CD4-positive, alpha-beta T cell (primary cell): Measurements from ENCODE around the gene KPNA6. TPM values are rescaled to one million over a fixed set of nuclear protein-coding genes. Genes with fewer than 3 reads are reported as not detected.
A peak's percentile ranks its signal among the peaks of the same experiment; 100 is the strongest.

Experiments
- ATAC-seq: fragments of 200-7000 bp; cut with Tn5 transposase; one replicate; pipeline ENCODE4 v1.10.0; 2022; ENCODE audit warnings: mild to moderate bottlenecking; ENCODE audit not compliant: poor library complexity
- CTCF ChIA-PET: fragments of 350-600 bp; sonication (Branson Sonifier 250); formaldehyde crosslinking; loops from one replicate; lab custom pipeline; 2021; ENCODE audit warnings: antibody characterized with exemption, inconsistent platforms; lab: Charles Lee
- POLR2A ChIA-PET: fragments of 350-600 bp; sonication (Branson Sonifier 250); formaldehyde crosslinking; loops from one replicate; lab custom pipeline; 2021; ENCODE audit warnings: antibody characterized with exemption, inconsistent platforms; lab: Charles Lee
- DNase-seq, 14 experiments: peaks; one replicate each; pipeline ENCODE4 v3.0.0-alpha.2; 2013 to 2020; ENCODE audit warnings: mixed read lengths in 2 of 14
- H3K27ac ChIP-seq, 2 donors: one replicate each; pipeline versions ENCODE4 v1.5.1 to v1.7.0; 2013; ENCODE audit warnings: low read length in 2 of 2, low read depth in 1 of 2, mild to moderate bottlenecking in 1 of 2
- H3K27me3 ChIP-seq, 2 experiments: 1 replicate in 1 of 2; 2 replicates in 1 of 2; pipeline versions ENCODE4 v1.6.1 to v1.7.0; 2013; ENCODE audit warnings: low read length in 2 of 2, control low read depth in 1 of 2, mild to moderate bottlenecking in 1 of 2, moderate library complexity in 1 of 2; ENCODE audit not compliant: insufficient read depth in 2 of 2, control insufficient read depth in 1 of 2
- H3K36me3 ChIP-seq: one replicate; pipeline ENCODE4 v1.6.1; 2013; ENCODE audit warnings: low read length, control low read depth; ENCODE audit not compliant: insufficient read depth
- H3K4me1 ChIP-seq: one replicate; pipeline ENCODE4 v1.6.1; 2013; ENCODE audit warnings: low read length, control low read depth; ENCODE audit not compliant: insufficient read depth
- H3K4me3 ChIP-seq: one replicate; pipeline ENCODE4 v1.5.1; 2013; ENCODE audit warnings: mild to moderate bottlenecking, low read length, moderate library complexity
- H3K9me3 ChIP-seq, 2 experiments: 1 replicate in 1 of 2; 2 replicates in 1 of 2; pipeline versions ENCODE4 v1.6.1 to v1.7.0; 2013; ENCODE audit warnings: low read length in 2 of 2, mild to moderate bottlenecking in 2 of 2, control low read depth in 1 of 2, moderate library complexity in 1 of 2; ENCODE audit not compliant: control insufficient read depth in 1 of 2, insufficient read depth in 1 of 2
- H3K27ac Mint-ChIP-seq: one replicate; pipeline ENCODE4 v1.8.0; 2020; ENCODE audit warnings: mixed read lengths
- H3K27me3 Mint-ChIP-seq: one replicate; pipeline ENCODE4 v1.8.0; 2021; ENCODE audit warnings: mixed read lengths
- H3K36me3 Mint-ChIP-seq: one replicate; pipeline ENCODE4 v1.8.0; 2021; ENCODE audit warnings: low read depth, mixed read lengths
- H3K4me1 Mint-ChIP-seq: one replicate; pipeline ENCODE4 v1.8.0; 2021; ENCODE audit warnings: low read depth, mixed read lengths
- H3K4me3 Mint-ChIP-seq: one replicate; pipeline ENCODE4 v1.8.0; 2020; ENCODE audit warnings: mild to moderate bottlenecking, mixed read lengths
- H3K9me3 Mint-ChIP-seq: one replicate; pipeline ENCODE4 v1.8.0; 2020; ENCODE audit warnings: mixed read lengths
- intact Hi-C, 2 experiments: fragments of 100-400 bp; cut with DNase I in 1 of 2; cut with micrococcal nuclease in 1 of 2; formaldehyde crosslinking; loops; one replicate each; pipeline versions ENCODE4 v1.15.1 to v1.9.0; 2023 to 2025; cut with DNase I, micrococcal nuclease
- total RNA-seq, 174 experiments: library from RNA in 2 of 174; stranded (reverse) in 2 of 174; gene quantifications; one replicate each; pipeline ENCODE4 v1.2.3 and lab custom pipeline; 2021 to 2026
- TF ChIP-seq, protein P1 (sequence below): fragments of 200-600 bp; IDR thresholded peaks from one replicate; pipeline ENCODE4 v1.8.0; 2022; ENCODE audit warnings: antibody characterized with exemption, mild to moderate bottlenecking

Gene KPNA6
- total RNA-seq, 2 experiments from 2014 or later: 47.1 to 47.8 TPM

DNA sequence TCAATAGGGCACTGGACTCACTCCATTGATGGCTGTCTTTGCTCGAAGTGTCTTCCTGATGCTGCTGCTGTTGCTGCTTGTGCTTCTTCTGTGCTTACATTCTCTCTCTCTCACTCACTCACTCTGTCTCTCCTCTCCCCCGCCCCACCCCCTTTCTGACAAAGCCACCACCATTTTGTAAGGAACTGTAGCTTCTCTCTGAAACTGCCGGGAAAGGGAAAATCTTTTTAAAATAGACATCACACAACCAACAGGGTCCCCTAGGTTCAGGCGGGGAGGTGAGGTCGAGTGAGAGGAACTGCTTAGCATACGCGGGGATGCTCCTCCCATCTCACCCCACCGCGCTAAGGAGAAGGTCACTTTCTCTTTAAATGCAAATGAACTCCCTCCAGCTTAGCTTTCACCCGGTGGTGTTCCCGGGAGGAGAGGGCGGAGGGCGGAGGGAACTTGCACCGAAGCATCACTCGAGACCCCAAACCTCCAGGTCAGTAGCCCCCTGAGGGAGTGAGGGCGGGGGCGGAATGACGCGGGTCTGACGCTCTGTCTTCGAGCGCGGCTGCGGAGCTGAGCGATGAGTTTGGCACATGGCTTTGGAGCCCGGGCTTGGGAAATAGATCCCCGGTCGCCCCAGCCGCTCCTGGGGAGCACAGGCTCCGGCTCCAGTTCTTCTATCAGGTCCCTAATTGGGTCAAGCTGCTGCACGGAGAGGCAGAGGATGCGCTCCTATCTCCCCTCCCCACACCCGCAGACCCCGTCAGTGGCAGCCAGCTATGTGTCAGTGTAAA is 92.6 kb downstream of the KPNA6 start, which contains the start of gene CCDC28B:
Gene CCDC28B, plus strand, starts transcription at position 370 of the 785 bp plus-strand sequence. CDS start 1,341 bp downstream, outside the sequence.
- CTCF ChIA-PET: interaction anchor here (0.6 to 1.5 kb wide), 7 partner anchors 15 to 194 kb away, joined by 3 to 8 read pairs (median 3); partner anchors contain the start of gene BSDC1
- H3K4me3 Mint-ChIP-seq: peak within 1 kb of the TSS; percentile 82
- H3K4me1 Mint-ChIP-seq: peaks cover 64% of the 10 kb centered on the region
- no peaks in the 10 kb centered on the region for H3K27me3 ChIP-seq
- no peaks in the 10 kb centered on the region for H3K9me3 ChIP-seq
- H3K36me3 ChIP-seq: peaks cover 38% of the 10 kb centered on the region
- POLR2A ChIA-PET: interaction anchor here (0.5 to 3.5 kb wide), 23 partner anchors 10 to 1216 kb away, joined by 3 to 41 read pairs (median 5); partner anchors contain the start of genes BSDC1, HDAC1, KHDRBS1 and KPNA6
- peaks cover 75% of the 10 kb centered on the region for H3K4me1 ChIP-seq
- no peaks in the 10 kb centered on the region for H3K9me3 Mint-ChIP-seq
- peaks cover 40% of the 10 kb centered on the region for H3K36me3 Mint-ChIP-seq
- no peaks in the 10 kb centered on the region for H3K27me3 Mint-ChIP-seq
- ATAC-seq (peak; percentile 54), DNase-seq (peak in 13 of 14 experiments; percentile 15 to 74 (median 46))
- peak within 1 kb of the TSS; percentile 87 for H3K4me3 ChIP-seq
- TF ChIP-seq, protein P1, sequence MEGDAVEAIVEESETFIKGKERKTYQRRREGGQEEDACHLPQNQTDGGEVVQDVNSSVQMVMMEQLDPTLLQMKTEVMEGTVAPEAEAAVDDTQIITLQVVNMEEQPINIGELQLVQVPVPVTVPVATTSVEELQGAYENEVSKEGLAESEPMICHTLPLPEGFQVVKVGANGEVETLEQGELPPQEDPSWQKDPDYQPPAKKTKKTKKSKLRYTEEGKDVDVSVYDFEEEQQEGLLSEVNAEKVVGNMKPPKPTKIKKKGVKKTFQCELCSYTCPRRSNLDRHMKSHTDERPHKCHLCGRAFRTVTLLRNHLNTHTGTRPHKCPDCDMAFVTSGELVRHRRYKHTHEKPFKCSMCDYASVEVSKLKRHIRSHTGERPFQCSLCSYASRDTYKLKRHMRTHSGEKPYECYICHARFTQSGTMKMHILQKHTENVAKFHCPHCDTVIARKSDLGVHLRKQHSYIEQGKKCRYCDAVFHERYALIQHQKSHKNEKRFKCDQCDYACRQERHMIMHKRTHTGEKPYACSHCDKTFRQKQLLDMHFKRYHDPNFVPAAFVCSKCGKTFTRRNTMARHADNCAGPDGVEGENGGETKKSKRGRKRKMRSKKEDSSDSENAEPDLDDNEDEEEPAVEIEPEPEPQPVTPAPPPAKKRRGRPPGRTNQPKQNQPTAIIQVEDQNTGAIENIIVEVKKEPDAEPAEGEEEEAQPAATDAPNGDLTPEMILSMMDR: no peak
- intact Hi-C loops: loop anchor here (2.0 to 10.0 kb wide), 5 partner anchors 20 to 556 kb away; partner anchors contain the start of genes HDAC1 (in 1 of the 2), KPNA6 (in 1 of the 2), LCK (in 1 of the 2) and PEF1 (in 1 of the 2)
- peak within 1 kb of the TSS; percentile 95 for H3K27ac Mint-ChIP-seq
- H3K27ac ChIP-seq: peak within 1 kb of the TSS; percentile 81 to 97

DNA sequence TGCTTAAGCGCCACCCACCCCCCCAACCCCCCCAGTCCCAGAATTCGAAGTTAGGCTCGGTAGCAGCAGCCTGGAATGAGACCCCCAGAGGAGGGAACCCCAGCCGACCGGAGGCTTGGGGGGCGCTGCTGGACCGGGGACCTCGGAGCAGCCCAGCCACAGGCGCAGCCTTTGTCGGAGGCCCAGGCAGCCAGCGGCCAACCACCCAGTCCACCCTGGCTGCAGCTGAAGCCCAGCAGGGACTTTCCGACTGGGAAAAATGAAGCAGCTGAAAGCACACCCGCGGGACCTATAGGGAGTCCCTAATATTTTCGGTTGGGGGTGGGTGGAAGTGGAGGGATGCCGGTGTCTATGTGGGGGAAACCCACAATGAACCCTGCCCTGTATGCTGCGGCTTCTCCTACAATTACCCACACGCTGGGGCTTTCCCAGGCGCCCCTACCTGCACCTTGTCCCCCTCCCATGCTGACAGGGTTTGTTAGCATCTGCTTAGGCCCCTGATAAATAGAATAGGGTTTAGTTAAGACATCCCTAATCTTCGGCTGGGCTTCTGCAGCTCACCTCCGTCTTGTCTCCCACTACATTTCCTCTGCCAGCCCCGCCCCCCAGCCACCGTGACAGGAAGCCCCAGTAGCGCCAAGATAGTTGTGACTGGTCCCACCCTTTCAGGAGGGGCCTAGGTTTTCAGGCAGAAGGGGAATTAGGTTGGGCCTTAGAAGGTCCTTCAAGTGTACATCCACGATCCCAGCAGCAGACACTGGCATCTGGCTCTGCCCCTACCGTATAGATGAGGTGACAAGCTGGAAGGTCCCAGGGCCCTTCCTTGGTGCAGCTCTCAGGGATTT is 93.4 kb downstream of the KPNA6 start:
- TF ChIP-seq, protein P1: no peak
- Histone ChIP-seq H3K4me3 (peak overlapping the region; percentile 87), H3K27me3 (no peaks in the 10 kb centered on the region), H3K4me1 (peaks cover 73% of the 10 kb centered on the region), H3K36me3 (peaks cover 30% of the 10 kb centered on the region), H3K27ac (peak overlapping the region; percentile 81 to 97), H3K9me3 (no peaks in the 10 kb centered on the region)
- intact Hi-C loops: loop anchor here (2.0 to 10.0 kb wide), 5 partner anchors 20 to 556 kb away; partner anchors contain the start of genes HDAC1 (in 1 of the 2), KPNA6 (in 1 of the 2), LCK (in 1 of the 2) and PEF1 (in 1 of the 2)
- peak; percentile 51 to 92 (median 79) for DNase-seq
- no peaks in the 10 kb centered on the region for H3K9me3 Mint-ChIP-seq
- H3K4me3 Mint-ChIP-seq: peak overlapping the region; percentile 82
- ChIA-PET CTCF (interaction anchor here (0.9 to 1.5 kb wide), 9 partner anchors 15 to 193 kb away, joined by 3 to 8 read pairs (median 3); partner anchors contain the start of gene BSDC1), POLR2A (interaction anchor here (0.5 to 3.5 kb wide), 20 partner anchors 9 to 1217 kb away, joined by 3 to 41 read pairs (median 6); partner anchors contain the start of genes BSDC1, HDAC1, KHDRBS1 and KPNA6)
- peaks cover 32% of the 10 kb centered on the region for H3K36me3 Mint-ChIP-seq
- peaks cover 64% of the 10 kb centered on the region for H3K4me1 Mint-ChIP-seq
- ATAC-seq: peak; percentile 59
- peak overlapping the region; percentile 95 for H3K27ac Mint-ChIP-seq
- no peaks in the 10 kb centered on the region for H3K27me3 Mint-ChIP-seq
